Uterus (tissue), 4 donors: ENCODE measurements around the gene ERGIC1. TPM values are rescaled to one million over a fixed set of nuclear protein-coding genes. Genes with fewer than 3 reads are reported as not detected.

Source experiments
- DNase-seq, 2 donors: peaks; one replicate each; pipeline ENCODE4 v3.0.0-alpha.2; 2019 to 2020
- H3K27ac ChIP-seq, 2 donors: fragments of 200-600 bp; sonication (generic); 1 replicate in 1 of 2; 2 replicates in 1 of 2; pipeline ENCODE4 v1.5.1; 2016 to 2018
- H3K27me3 ChIP-seq, 2 donors: fragments of 200-600 bp; sonication (generic); one replicate each; pipeline ENCODE4 v1.5.1; 2018 to 2019; ENCODE audit warnings: control low read depth in 1 of 2
- H3K36me3 ChIP-seq, 2 donors: fragments of 200-600 bp; sonication (generic); one replicate each; pipeline ENCODE4 v1.5.1; 2019; ENCODE audit warnings: control low read depth in 1 of 2
- H3K4me1 ChIP-seq, 2 donors: fragments of 200-600 bp; sonication (generic); one replicate each; pipeline ENCODE4 v1.5.1; 2018 to 2019; ENCODE audit warnings: control low read depth in 1 of 2
- H3K4me3 ChIP-seq, 2 donors: fragments of 200-600 bp; sonication (generic); 1 replicate in 1 of 2; 2 replicates in 1 of 2; pipeline ENCODE4 v1.5.1; 2018 to 2019; ENCODE audit warnings: mild to moderate bottlenecking in 1 of 2
- H3K9me3 ChIP-seq, 2 donors: fragments of 200-600 bp; sonication (generic); one replicate each; pipeline ENCODE4 v1.5.1; 2019; ENCODE audit warnings: control low read depth in 1 of 2
- CTCF ChIP-seq, 4 experiments: fragments of 200-600 bp in 2 of 4; fragments of 450-650 bp in 2 of 4; sonication (generic) in 2 of 4; IDR thresholded peaks; one replicate each; pipeline ENCODE4 v1.5.1; 2016 to 2019; ENCODE audit warnings: antibody characterized with exemption in 4 of 4, mild to moderate bottlenecking in 2 of 4, moderate library complexity in 1 of 4
- POLR2A ChIP-seq, 2 donors: fragments of 450-650 bp; IDR thresholded peaks; one replicate each; pipeline ENCODE4 v1.6.1; 2016; ENCODE audit warnings: antibody characterized with exemption in 2 of 2, mild to moderate bottlenecking in 1 of 2, moderate library complexity in 1 of 2
- intact Hi-C: fragments of 100-400 bp; cut with DNase I; formaldehyde crosslinking; loops from one replicate; pipeline ENCODE4 v1.15.1; 2023; ENCODE audit warnings: low total_unique reads
- total RNA-seq, 4 donors: library from RNA; depleted of rRNA in 3 of 4; stranded (reverse); fragments of >200 nt in 3 of 4; gene quantifications; one replicate each; pipeline versions ENCODE4 v1.1.0 to v1.2.4, GENCODE V29; 2014 to 2023
- donor health status: DM: yes; HTN: yes; CAD: no.

ERGIC1 gene
- total RNA-seq, 4 donors from 2014 or later, result 34.8 to 130 (median 67.7) TPM

GRCh38 chr5:172943906-172944305 is 109.9 kb downstream of the ERGIC1 start:
- Histone ChIP-seq H3K27me3 (no peaks in the 10 kb centered on the region), H3K9me3 (no peaks in the 10 kb centered on the region), H3K36me3 (no peaks in the 10 kb centered on the region), H3K4me3 (no peak overlapping the region), H3K27ac (peak overlapping the region; percentile 72 to 78), H3K4me1 (peaks cover 0 to 7% of the 10 kb centered on the region in 2 donors)
- intact Hi-C loops, result no loop called here
- TF ChIP-seq CTCF (IDR thresholded peaks at IDR 0.05) (no peak), POLR2A (IDR thresholded peaks at IDR 0.05) (no peak)
- DNase-seq, result no peak

- intact Hi-C loops, result no loop called here
- no peak for DNase-seq
- no peaks in the 10 kb centered on the region for H3K36me3 ChIP-seq
- H3K4me1 ChIP-seq, result peaks cover 0 to 7% of the 10 kb centered on the region in 2 donors
- H3K27me3 ChIP-seq, result no peaks in the 10 kb centered on the region
- H3K27ac ChIP-seq, result no peak overlapping the region
- no peaks in the 10 kb centered on the region for H3K9me3 ChIP-seq
- no peak for TF ChIP-seq CTCF (IDR thresholded peaks at IDR 0.05)
- TF ChIP-seq POLR2A (IDR thresholded peaks at IDR 0.05), result no peak
- no peak overlapping the region for H3K4me3 ChIP-seq
Measured at GRCh38 chr5:172944741-172945140, 110.7 kb downstream of the ERGIC1 start.

- H3K36me3 ChIP-seq, result no peaks in the 10 kb centered on the region
- H3K27me3 ChIP-seq, result no peaks in the 10 kb centered on the region
- peaks cover 0 to 7% of the 10 kb centered on the region in 2 donors for H3K4me1 ChIP-seq
- no peak overlapping the region for H3K27ac ChIP-seq
- H3K4me3 ChIP-seq, result no peak overlapping the region
- no peaks in the 10 kb centered on the region for H3K9me3 ChIP-seq
- intact Hi-C loops, result no loop called here
- TF ChIP-seq CTCF (IDR thresholded peaks at IDR 0.05) (no peak), POLR2A (IDR thresholded peaks at IDR 0.05) (no peak)
- no peak for DNase-seq
Measured at GRCh38 chr5:172945151-172945550, 111.1 kb downstream of the ERGIC1 start.

GRCh38 chr5:172946146-172946545 is 112.1 kb downstream of the ERGIC1 start:
- Histone ChIP-seq H3K27ac (no peak overlapping the region), H3K4me1 (peaks cover 0 to 7% of the 10 kb centered on the region in 2 donors), H3K4me3 (no peak overlapping the region), H3K36me3 (no peaks in the 10 kb centered on the region), H3K27me3 (no peaks in the 10 kb centered on the region), H3K9me3 (no peaks in the 10 kb centered on the region)
- no peak for TF ChIP-seq POLR2A (IDR thresholded peaks at IDR 0.05)
- TF ChIP-seq CTCF (IDR thresholded peaks at IDR 0.05), result no peak
- no peak for DNase-seq
- intact Hi-C loops, result no loop called here

GRCh38 chr5:172949426-172949825 is 115.4 kb downstream of the ERGIC1 start:
- no peak for DNase-seq
- no peak for TF ChIP-seq POLR2A (IDR thresholded peaks at IDR 0.05)
- TF ChIP-seq CTCF (IDR thresholded peaks at IDR 0.05), result no peak
- no peaks in the 10 kb centered on the region for H3K36me3 ChIP-seq
- H3K4me3 ChIP-seq, result no peak overlapping the region
- no peaks in the 10 kb centered on the region for H3K9me3 ChIP-seq
- intact Hi-C loops, result no loop called here
- no peaks in the 10 kb centered on the region for H3K4me1 ChIP-seq
- peak overlapping the region in 1 of 2 donors; percentile 86 for H3K27ac ChIP-seq
- H3K27me3 ChIP-seq, result no peaks in the 10 kb centered on the region
